HepG2 (cell line): ENCODE results near the gene RPS6KL1. TPM values are rescaled to one million over a fixed set of nuclear protein-coding genes. Genes with fewer than 3 reads are reported as not detected.

Experiments used
- AGO1 ChIP-seq: fragments of 200-400 bp; formaldehyde crosslinking; IDR thresholded peaks from 2 replicates; pipeline ENCODE4 v1.6.1; 2017; ENCODE audit warnings: mild to moderate bottlenecking, low read depth, low read length, moderate library complexity; ENCODE audit not compliant: poor library complexity, severe bottlenecking
- AHR ChIP-seq: IDR thresholded peaks from 2 replicates; pipeline ENCODE4 v1.6.1; 2018; ENCODE audit warnings: missing genetic modification reagents, missing compliant biosample characterization
- ATF4 ChIP-seq, 2 experiments: fragments of 450-650 bp in 1 of 2; sonication (generic) in 1 of 2; formaldehyde crosslinking; IDR thresholded peaks; 2 replicates each; pipeline versions ENCODE4 v1.5.0 to v1.8.0; 2020 to 2022; ENCODE audit warnings: mild to moderate bottlenecking in 1 of 2, missing genetic modification reagents in 1 of 2
- DRAP1 ChIP-seq: IDR thresholded peaks from 2 replicates; pipeline ENCODE4 v1.6.1; 2016; ENCODE audit warnings: missing genetic modification reagents, missing compliant biosample characterization
- EEA1 ChIP-seq: sonication (generic); formaldehyde crosslinking; IDR thresholded peaks from 2 replicates; pipeline ENCODE4 v1.5.1; 2020; ENCODE audit warnings: mild to moderate bottlenecking, missing genetic modification reagents, borderline replicate concordance
- GATAD2A ChIP-seq: IDR thresholded peaks from 2 replicates; pipeline ENCODE4 v1.6.1; 2016
- KAT2B ChIP-seq: fragments of 150-350 bp; IDR thresholded peaks from 2 replicates; pipeline ENCODE4 v1.6.1; 2014; ENCODE audit warnings: low read depth, low read length, borderline replicate concordance
- MBD4 ChIP-seq: IDR thresholded peaks from 2 replicates; pipeline ENCODE4 v1.6.1; 2012; ENCODE audit warnings: low read length, inconsistent platforms, borderline replicate concordance
- MYC ChIP-seq: sonication (generic); formaldehyde crosslinking; IDR thresholded peaks from 2 replicates; pipeline ENCODE4 v1.9.0; 2021; ENCODE audit warnings: missing genetic modification reagents, borderline replicate concordance
- NCOR1 ChIP-seq: fragments of 200-600 bp; sonication (generic); IDR thresholded peaks from 2 replicates; pipeline ENCODE4 v1.7.0; 2017; ENCODE audit warnings: antibody characterized with exemption, low read length, borderline replicate concordance
- NFKBIZ ChIP-seq: IDR thresholded peaks from 2 replicates; pipeline ENCODE4 v1.6.1; 2018; ENCODE audit warnings: missing genetic modification reagents, missing compliant biosample characterization
- NR0B2 ChIP-seq: sonication (generic); formaldehyde crosslinking; IDR thresholded peaks from 2 replicates; pipeline ENCODE4 v1.4.0; 2020; ENCODE audit warnings: mild to moderate bottlenecking, missing genetic modification reagents
- PBX2 ChIP-seq: IDR thresholded peaks from 2 replicates; pipeline ENCODE4 v1.6.1; 2016; ENCODE audit warnings: control low read depth
- POLR2A ChIP-seq, 2 experiments: IDR thresholded peaks; 2 replicates each; pipeline ENCODE4 v1.6.1; 2011; ENCODE audit warnings: low read depth in 2 of 2, low read length in 2 of 2, mild to moderate bottlenecking in 1 of 2, moderate library complexity in 1 of 2; ENCODE audit not compliant: insufficient read depth in 1 of 2
- RBAK ChIP-seq: sonication (generic); formaldehyde crosslinking; IDR thresholded peaks from 2 replicates; pipeline ENCODE4 v1.5.1; 2020; ENCODE audit warnings: mild to moderate bottlenecking, missing genetic modification reagents
- SALL2 ChIP-seq: sonication (generic); formaldehyde crosslinking; IDR thresholded peaks from 2 replicates; pipeline ENCODE4 v1.8.1; 2023; ENCODE audit warnings: mild to moderate bottlenecking, missing genetic modification reagents, inconsistent platforms
- SIN3A ChIP-seq: IDR thresholded peaks from 2 replicates; pipeline ENCODE4 v1.6.1; 2011; ENCODE audit warnings: low read depth, mild to moderate bottlenecking, control low read depth, low read length, borderline replicate concordance
- STAT5B ChIP-seq: sonication (generic); formaldehyde crosslinking; IDR thresholded peaks from 2 replicates; pipeline ENCODE4 v1.4.0; 2020; ENCODE audit warnings: missing genetic modification reagents
- TOPORS ChIP-seq: sonication (generic); formaldehyde crosslinking; IDR thresholded peaks from 2 replicates; pipeline ENCODE4 v1.8.0; 2023; ENCODE audit warnings: mild to moderate bottlenecking, missing genetic modification reagents
- ZNF136 ChIP-seq: sonication (generic); formaldehyde crosslinking; IDR thresholded peaks from 2 replicates; pipeline ENCODE4 v1.8.1; 2022; ENCODE audit warnings: low read depth, mild to moderate bottlenecking, moderate library complexity, missing genetic modification reagents
- ZNF335 ChIP-seq: sonication (generic); formaldehyde crosslinking; IDR thresholded peaks from 2 replicates; pipeline ENCODE4 v1.4.0; 2020; ENCODE audit warnings: missing genetic modification reagents
- ZNF615 ChIP-seq: sonication (generic); formaldehyde crosslinking; IDR thresholded peaks from 2 replicates; pipeline ENCODE4 v1.5.0; 2020; ENCODE audit warnings: mild to moderate bottlenecking, missing genetic modification reagents, borderline replicate concordance
- ZNF672 ChIP-seq: sonication (generic); formaldehyde crosslinking; IDR thresholded peaks from 2 replicates; pipeline ENCODE4 v1.8.1; 2022; ENCODE audit warnings: missing genetic modification reagents
- ZNF75D ChIP-seq: sonication (generic); formaldehyde crosslinking; IDR thresholded peaks from 2 replicates; pipeline ENCODE4 v1.8.1; 2023; ENCODE audit warnings: missing genetic modification reagents, mild to moderate bottlenecking, borderline replicate concordance
- ZNF780A ChIP-seq: sonication (generic); formaldehyde crosslinking; IDR thresholded peaks from 2 replicates; pipeline ENCODE4 v1.8.0; 2022; ENCODE audit warnings: mild to moderate bottlenecking, missing genetic modification reagents, moderate library complexity
- ZNF839 ChIP-seq: sonication (generic); formaldehyde crosslinking; IDR thresholded peaks from 2 replicates; pipeline ENCODE4 v1.4.0; 2020; ENCODE audit warnings: missing genetic modification reagents, mild to moderate bottlenecking, borderline replicate concordance
- ZSCAN31 ChIP-seq: sonication (generic); formaldehyde crosslinking; IDR thresholded peaks from 2 replicates; pipeline ENCODE4 v1.5.0; 2020; ENCODE audit warnings: low read depth, mild to moderate bottlenecking, missing genetic modification reagents
- polyA plus RNA-seq, 8 experiments: library from polyadenylated mRNA; depleted of rRNA in 3 of 8; stranded (reverse) in 7 of 8; unstranded in 1 of 8; fragments of >200 nt; fragmentation: Illumina TruSeq in 4 of 8; extraction: Trizol in 4 of 8; gene quantifications; 2 replicates each; pipeline versions ENCODE4 v1.2.1 to v1.2.3, GENCODE V29; 2011 to 2016; ENCODE audit warnings: low read depth in 4 of 8, missing spikeins in 1 of 8, mixed read lengths in 1 of 8; ENCODE audit not compliant: insufficient read depth in 1 of 8
- total RNA-seq, 5 experiments: library from RNA; depleted of rRNA; stranded (reverse); fragments of >200 nt; fragmentation: Illumina TruSeq; extraction: Trizol; gene quantifications; 2 replicates each; pipeline ENCODE4 v1.2.3, GENCODE V29; 2016; ENCODE audit warnings: low read depth in 1 of 5

The RPS6KL1 gene
- total and polyA plus RNA-seq, 2 of the 13 experiments (the other 11 are each of a cell fraction or from before 2014, with no cell fraction given), result 6.5 to 11.5 TPM

GRCh38 chr14:74881431-74882102 lies 41.5 kb downstream of the RPS6KL1 start, which contains the start of gene DLST (continued):
- TF ChIP-seq NCOR1, result peak; percentile 23; the same call in 1 of the 2 replicates
- TF ChIP-seq ZNF75D (CRISPR knock-in tag), result no peak
- TF ChIP-seq AHR (CRISPR knock-in tag), result peak; percentile 81; the same call in 1 of the 2 replicates
- no peak for TF ChIP-seq NFKBIZ
- no peak for TF ChIP-seq SALL2
- TF ChIP-seq ATF4 (CRISPR knock-in tag; IDR thresholded peaks at IDR 0.05), result peak in 1 of 2 experiments; percentile 68; a peak in 2 of 4 replicates
- TF ChIP-seq ZNF672 (CRISPR knock-in tag), result peak; percentile 84; the same call in 1 of the 2 replicates
- TF ChIP-seq ZNF335, result peak; percentile 96
- peak; percentile 71; the same call in 1 of the 2 replicates for TF ChIP-seq TOPORS (CRISPR knock-in tag)
- peak; percentile 71 to 91 for TF ChIP-seq POLR2A (IDR thresholded peaks at IDR 0.05; ENCODE audit: insufficient read depth in 1 of 2, low read depth in 2 of 2, low read length in 2 of 2)
- TF ChIP-seq MYC (CRISPR knock-in tag), result no peak; the same call in 1 of the 2 replicates
- TF ChIP-seq EEA1 (CRISPR knock-in tag), result peak; percentile 48; the same call in 1 of the 2 replicates
- TF ChIP-seq ZNF780A (CRISPR knock-in tag), result no peak
- TF ChIP-seq GATAD2A (CRISPR knock-in tag), result peak; percentile 42; the same call in 1 of the 2 replicates
- peak; percentile 84 for TF ChIP-seq ZSCAN31 (CRISPR knock-in tag)
- TF ChIP-seq ZNF615 (CRISPR knock-in tag), result no peak
- TF ChIP-seq DRAP1, result peak; percentile 84
- no peak for TF ChIP-seq RBAK (CRISPR knock-in tag)
- TF ChIP-seq PBX2 (CRISPR knock-in tag), result no peak
- no peak for TF ChIP-seq KAT2B
- TF ChIP-seq AGO1, result peak; percentile 66
- TF ChIP-seq STAT5B (CRISPR knock-in tag), result no peak
- no peak for TF ChIP-seq ZNF136
- peak; percentile 66; the same call in 1 of the 2 replicates for TF ChIP-seq ZNF839
- TF ChIP-seq NR0B2 (CRISPR knock-in tag), result no peak
- no peak for TF ChIP-seq MBD4
- peak; percentile 58; the same call in 1 of the 2 replicates for TF ChIP-seq SIN3A
